GM19025 (cell line): ENCODE results near the gene ASAP2.

Experiments
- ATAC-seq: cut with Tn5 transposase; IDR thresholded peaks from one replicate; pipeline ENCODE4 v1.9.1; 2021; ENCODE audit warnings: mild to moderate bottlenecking, low read depth, moderate library complexity; ENCODE audit not compliant: unreplicated experiment

The ASAP2 gene

DNA sequence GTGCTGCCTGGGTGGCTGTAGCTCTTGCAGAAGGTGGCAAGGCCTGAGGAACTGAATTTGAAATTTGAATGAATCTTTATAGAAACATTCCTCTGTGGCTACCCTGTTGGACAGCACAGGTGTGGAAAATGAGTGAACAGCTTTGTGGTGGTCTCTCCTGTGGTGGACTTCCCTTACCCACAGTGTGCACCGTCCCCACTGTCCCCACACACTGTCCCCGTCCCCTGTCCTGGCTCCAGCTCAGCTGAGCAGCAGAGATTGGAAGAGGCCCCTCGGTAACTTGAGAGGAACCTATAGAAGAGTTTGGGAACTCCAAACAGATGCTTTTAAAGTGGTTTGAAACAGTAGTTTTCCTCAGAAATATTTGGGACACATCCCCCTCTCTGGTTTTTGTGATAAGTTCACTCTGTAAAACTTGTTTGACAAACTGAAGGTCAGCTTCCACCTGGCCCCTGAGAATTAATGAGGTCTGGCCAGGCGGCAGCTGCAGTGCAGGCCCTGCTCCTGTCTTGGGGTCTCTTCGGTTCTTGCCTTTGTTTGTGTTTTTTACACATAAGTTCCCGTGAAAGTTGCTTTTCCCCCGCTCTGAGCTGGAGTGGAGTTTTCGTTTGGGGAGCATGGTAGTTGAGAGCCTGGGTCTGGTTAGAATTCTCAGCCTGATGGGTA lies 63.2 kb downstream of the ASAP2 start:
- no peak for ATAC-seq

DNA sequence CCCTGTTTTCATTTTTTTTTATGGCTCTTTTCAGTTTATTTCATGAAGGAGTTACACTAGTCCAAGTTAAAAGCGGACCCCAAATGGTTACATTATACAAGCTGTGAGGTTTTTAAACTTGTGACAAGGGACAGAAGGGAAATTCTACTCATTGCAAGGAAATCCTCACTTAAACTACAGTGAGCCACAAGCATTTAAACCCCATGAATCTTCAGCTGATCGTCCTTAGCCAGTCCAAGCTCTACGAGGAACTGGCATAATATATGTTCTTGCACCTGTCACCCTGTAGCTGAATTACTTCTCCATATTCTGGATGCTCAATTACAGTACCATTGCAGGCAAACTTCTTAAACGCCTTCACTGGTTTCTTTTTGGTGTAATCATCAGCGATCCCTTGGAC lies 64.5 kb downstream of the ASAP2 start:
- ATAC-seq: no peak

DNA sequence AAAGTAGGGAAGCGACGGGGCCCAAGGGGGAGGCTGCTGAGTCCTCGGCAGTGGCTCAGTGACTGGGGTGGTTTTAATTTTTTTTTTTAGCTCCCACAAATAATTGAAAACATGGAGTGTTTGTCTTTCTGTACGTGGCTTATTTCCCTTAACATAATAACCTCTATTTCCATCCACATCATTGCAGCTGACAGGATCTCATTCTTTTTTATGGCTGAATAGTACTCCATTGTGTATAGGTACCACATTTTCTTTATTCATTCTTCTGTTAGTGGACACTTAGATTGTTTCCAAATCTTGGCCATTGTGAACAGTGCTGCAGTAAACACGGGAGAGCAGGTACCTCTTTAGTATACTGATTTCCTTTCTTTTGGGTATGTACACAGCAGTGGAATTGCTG lies 65.1 kb downstream of the ASAP2 start:
- no peak for ATAC-seq

DNA sequence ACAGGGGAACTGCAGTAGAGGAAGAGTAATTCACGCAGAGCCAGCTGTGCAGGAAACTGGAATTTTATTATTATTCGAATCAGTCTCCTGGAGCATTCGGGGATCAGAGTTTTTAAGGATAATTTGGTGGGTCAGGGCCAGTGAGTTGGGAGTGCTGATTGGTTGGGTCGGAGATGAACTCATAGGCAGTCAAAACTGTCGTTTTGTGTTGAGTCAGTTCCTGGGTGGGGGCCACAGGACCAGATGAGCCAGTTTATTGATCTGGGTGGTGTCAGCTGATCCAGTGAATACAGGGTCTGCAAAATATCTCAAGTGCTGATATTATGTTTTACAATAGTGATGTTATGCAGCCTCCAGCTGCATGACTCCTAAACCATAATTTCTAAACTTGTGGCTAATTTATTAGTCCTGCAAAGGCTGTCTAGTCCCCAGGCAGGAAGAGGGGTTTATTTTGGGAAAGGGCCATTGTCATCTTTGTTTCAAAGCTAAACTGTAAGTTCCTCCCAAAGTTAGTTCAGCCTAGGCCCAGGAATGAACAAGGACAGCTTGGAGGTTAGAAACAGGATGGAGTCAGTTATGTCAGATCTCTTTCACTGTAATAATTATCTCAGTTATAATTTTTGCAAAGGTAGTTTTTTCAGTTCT lies 67.0 kb downstream of the ASAP2 start:
- no peak for ATAC-seq

DNA sequence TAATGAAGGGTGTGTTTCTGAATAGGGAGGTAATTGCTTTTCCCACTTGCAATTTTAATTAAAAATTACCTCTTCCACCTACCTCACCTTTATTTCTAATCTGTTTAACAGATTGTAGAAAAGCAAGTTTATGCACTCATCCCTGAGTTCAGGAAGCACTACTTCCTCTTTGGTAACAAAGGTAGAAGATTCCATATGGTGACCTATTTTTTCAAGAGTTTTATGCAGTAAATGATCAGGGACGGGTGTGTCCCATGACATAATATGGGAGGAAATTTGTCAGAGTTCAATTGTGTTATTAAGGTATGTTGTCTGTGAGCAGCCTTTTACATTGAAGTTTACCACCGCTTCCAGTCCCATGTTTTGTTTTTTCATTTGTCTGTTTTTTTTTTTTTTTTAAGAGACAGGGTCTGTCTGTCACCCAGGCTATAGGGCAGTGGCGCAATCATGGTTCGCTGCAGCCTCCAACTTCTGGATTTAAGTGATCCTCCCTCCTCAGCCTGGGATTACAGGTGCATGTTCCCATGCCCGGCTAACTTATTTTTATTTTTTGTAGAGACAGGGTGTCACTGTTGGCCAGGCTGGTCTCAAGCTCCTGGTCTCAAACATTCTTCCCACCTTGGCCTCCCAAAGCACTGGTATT lies 68.2 kb downstream of the ASAP2 start:
- no peak for ATAC-seq

DNA sequence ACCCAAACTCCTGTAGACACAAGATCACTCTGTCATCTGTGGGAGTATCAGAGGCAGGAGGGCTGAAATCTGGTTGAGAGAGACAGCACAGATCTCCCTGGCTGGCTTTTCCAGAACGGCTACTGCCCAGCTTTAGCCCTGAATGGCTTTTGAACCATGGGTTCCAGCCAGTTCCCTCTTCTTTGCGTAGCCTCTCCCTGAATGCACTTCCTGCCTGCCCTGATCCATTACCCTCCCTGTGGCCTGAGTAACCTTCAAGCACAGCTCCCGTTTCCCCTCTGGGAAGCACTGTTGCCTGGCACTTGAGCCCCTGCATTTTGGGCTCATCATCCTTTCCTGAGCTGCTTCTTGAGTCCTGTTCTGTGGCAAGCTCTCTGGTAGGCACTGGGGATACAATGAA lies 68.8 kb downstream of the ASAP2 start:
- ATAC-seq: no peak

DNA sequence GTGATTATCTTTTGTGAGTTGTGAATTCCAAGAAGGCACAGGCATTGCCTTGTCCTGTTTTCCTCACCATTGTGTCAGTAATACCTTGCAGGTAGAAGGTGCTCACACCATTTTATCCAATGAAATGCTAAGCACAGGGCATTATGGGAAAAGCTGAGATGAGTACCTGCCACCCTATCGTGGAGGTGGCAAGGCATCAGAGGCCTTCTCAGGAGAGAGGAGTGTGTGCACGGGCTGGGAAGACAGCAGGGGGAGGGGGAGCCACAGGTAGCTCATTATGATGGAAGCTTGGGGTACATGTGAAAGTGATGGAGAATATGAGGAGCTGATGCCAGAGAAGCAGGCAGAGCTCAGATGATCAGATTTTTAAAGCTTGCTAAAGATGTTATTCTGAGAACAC lies 69.5 kb downstream of the ASAP2 start:
- no peak for ATAC-seq

DNA sequence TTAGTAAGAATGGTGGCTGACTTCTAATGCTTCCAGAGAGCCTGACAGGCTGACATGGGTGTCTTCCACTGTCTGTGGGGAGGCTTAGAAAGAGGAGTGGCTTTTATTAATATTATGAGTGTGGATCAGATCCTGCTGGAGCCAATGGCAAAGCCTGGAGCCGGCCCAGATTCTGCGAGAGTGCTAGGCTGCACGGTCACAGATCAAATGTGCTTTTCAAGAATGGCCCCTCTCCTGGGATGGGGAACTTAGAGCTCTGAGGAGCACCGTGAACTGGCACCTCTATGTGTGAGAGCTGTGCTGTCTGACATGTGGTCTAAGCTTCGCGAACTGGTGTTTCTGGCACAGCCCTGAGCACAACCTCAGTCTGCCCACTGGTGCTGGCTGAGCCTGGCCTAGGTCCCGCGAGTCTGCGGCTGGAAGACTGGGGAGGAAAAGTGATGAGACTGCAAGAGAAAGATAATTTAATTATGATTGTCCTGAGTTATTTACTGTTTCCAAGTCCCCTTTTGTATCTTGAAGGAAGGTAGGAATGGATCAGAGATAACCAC lies 70.4 kb downstream of the ASAP2 start:
- ATAC-seq: no peak

DNA sequence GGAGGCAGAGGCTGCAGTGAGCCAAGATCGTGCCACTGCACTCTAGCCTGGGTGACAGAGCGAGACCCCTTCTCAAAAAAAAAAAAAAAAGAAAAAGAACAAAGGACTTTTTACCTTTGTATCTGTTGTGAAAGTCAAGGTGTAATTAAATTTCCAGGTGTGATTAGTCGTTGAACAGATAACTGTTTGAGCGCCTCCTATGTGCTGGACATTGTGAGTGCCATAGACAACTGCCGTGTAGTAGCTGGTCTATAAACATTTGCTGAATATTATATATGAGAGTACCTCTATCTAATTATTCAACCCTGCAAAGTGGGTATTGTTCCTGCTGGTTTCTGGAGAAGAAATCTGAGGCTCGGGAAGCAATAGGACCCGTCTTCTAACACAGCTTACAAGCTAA lies 71.8 kb downstream of the ASAP2 start:
- no peak for ATAC-seq

DNA sequence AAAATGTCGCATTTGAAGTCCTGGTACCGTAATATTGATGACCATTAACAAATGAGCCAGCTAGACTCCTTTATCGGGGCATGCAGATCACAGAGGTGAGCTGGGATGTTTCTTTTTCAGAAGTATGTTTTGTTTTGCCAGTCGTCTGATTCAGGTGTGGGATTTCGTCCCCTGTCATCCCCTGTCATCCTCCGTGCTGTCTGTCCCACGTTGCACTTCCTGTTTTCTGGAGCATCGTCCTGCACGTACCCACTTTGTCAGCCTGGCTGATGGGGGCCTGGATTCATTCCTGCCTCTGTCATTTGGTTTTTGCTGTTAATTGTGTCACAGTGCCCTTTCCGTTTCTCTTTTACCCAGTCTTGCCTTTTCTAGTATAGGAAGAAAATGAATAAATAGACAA lies 72.8 kb downstream of the ASAP2 start:
- ATAC-seq: no peak

DNA sequence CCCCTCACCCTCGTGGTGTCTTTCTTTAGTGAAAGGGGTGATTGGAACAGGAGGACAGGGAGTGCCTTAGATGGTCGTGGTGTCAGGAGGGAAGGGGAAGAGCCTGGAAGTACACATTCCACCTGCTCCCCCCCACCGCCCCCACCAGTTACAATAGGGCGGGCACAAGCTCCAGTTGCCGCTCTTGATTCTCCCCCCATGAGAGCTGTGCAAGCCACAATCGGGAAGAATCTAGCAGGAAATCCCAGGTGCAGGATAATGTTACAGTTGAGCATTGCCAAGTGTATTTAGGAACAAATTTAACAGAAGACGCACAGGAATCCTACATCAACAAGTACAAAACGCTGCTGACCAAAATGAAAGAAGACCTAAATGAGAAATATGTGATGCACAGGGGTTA lies 73.6 kb downstream of the ASAP2 start:
- ATAC-seq: no peak

DNA sequence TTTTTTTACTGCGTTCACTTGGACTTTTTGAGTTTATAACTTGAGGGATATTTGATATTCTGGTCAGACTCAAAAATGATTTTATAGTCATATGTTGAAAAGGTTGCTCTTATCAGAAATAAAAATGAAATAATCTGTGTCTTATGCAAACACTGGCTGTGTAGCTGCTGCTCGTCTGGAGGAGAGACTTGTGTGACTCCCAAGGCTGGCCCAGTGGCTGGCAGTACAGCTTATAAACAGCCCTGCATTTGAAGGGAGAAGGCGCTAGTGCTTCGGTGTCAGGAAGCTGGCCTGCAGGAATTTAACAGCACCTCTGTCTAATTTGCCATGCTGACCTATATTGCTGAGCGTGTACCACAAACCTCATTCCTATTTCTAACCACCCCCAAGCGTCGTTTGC lies 74.5 kb downstream of the ASAP2 start:
- no peak for ATAC-seq

DNA sequence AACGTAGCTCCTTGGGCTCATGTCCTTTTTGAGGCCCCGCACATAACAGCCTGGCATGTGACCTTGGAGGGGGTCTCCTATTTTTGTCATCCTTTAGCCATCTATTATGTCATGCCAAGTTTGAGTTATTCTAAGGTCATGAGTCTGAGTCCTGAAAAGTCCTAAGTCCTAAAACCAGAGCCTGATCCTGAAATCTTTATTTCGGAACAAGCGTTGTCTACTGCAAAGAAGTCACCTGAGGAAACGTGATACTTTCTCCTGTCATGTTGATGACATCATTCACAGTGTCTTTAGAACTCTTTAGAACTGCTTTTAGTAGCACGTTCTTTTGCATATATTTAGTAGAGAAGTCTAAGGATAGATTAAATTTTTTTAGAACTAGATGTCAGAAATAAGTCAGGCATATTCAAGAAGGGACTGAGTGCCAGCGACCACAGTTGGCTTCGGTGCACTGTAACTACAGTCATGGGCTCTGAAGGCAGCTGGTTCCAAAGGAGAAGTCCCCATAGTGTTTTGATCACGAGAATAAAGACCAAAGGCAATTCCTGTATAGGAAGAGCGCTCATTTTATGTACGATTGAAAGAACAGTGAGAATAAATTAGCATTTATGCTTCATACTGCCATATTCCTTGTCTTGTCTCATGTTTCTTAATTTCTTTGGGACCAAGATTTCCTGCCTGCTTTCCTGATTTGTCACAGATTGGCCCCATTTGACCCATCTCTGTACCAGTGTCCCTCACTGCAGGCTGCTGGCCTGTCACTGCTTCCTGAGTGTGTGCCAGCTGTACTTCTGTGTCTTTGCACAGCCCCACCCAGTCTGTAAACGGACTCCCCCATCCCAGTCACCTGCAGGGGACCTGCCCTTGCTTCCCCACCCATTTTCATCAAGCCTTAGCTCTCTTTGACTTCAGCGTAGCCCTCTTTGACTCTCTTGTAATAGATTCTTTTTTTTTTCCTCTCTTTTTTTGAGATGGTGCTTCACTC lies 75.8 kb downstream of the ASAP2 start:
- no peak for ATAC-seq

DNA sequence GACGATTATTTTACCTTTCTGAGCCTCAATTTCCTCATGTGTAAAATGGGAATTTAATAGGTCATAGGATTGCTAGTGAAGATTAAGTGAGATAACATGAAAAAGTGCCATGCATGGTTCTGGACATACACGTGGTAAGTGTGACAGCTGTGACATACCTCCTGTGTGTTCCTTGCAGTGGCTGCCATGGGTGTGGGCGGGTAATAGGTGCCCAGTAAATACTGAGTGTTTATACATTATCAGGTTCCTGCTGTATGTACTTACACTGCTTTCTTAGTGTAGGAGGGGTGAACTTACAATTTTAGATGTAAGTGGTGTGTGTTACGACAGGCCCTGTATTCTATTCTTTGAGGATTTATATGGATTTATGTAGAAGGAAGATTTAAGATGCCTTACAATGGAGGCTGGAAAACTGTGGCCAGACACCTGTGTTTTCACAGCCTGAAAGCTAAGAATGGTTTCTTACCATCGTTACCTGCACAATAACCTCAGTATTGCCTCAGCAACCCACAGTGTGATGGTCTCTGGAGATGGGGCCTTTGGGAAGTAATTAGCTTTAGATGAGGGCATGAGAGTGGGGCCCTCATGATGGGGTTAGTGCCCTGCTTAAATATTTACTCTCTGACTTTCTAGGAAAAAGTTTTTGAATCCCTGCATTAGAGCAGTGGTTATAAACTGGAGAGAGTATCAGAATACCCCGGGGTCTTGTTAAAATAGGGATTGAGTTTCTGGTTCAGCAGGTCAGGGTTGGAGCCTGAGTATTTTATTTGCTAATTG lies 78.1 kb downstream of the ASAP2 start:
- ATAC-seq: no peak

DNA sequence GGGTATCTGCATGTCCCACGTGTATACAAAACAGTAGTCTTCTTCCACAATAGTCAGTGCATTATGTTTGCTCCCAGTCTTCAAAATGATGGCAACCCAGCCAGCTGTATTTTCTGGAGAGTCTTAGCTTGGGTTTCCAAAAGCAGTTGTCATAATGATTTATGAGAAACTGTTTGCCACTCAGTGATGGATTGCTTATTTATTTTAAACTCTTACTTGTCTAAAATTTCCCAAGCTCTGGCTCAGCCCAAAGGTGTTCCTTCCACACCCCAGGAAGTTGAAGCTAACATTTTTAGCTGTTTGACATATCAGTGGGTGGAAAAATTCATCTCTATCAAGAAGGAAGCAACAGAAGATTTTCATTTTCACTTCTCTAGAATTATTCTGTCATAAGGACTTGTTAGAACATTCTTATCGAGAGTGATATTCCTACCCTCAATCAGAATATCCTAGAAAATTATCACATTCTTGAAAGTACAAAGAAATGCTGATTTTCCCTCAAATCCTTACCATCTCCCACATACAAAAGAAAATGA lies 78.8 kb downstream of the ASAP2 start:
- ATAC-seq: no peak

DNA sequence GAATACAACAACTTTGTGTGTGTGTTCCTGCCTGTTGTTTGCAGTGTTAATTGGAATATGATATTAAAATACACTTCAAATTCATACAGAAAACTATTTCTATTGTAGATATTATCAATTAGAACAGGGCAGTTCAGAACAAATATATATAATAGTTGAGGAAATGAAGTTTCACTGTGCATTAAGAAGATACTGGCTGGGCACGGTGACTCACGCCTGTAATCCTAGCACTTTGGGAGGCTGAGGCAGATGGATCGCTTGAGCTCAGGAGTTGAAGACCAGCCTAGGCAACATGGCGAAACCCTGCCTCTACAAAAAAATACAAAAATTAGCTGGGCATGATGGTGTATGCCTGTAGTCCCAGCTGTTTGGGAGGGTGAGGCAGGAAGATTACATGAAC lies 79.3 kb downstream of the ASAP2 start:
- ATAC-seq: no peak

DNA sequence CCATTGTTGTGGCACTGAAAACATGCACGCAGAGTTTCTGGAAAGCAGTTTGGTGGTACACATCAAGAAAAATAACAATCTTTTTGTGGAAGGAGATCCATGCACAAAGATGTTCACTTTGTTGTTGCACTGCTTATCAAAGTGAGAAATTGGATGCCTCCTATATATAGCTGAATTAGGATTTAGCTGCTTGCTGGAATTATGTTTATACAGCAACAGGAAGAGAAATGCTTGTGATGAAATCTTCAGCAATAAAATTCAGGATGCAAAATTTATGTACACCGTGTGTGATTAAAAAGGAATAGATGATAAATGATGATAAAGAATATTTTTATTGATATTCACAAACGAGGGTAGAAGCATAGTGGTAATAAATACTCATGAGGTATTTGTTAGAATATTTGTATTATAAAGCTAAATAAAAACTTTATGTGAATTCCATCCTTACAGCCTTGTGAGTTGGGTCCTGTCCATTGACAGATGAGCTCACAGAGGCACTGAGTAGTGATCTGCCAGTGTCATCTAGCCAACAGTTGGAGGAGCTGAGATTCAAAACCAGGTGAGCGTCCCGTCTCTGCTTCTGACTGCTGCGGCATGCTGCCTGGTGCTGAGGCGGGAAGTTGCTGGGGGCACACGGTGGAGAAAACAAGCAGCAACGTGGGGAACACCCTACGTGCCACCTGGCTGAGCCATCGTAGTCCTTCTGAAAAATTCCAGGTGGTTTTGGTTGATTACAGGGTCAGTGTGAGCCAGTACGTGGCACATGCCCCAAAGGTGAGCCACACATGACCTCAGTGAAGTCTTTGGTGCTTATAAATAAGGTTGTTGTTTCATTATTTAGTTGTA lies 80.2 kb downstream of the ASAP2 start:
- ATAC-seq: no peak

DNA sequence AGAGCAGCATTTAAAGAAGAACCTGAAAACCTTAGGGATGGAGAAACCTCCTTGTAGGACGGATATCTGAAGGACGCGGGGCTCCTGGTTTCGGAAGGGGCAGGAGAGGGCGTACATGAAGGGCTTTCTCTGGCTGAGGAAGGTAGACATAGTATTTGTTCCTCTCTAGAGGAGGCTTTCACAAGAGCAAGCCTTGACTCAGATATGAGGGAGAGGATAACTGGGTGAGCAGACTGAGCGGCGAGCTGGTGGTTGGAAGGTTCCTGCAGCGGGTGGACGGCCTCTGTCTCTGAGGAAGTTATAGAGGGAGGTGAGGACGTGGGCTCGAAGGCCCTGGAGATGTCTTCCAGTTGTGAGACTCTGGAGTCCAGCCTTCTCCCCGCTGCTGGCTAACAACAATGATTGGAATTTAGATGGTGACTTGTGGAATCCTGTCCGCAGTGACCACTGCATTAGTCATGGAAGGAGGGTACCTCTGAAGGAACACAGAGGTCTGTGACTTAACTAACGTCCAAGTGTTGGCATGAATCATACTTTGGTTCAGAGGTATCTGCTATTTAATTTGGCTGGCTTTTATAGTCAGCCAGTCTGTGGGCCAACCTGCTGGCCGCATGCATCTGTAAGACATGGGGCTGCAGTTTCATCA lies 80.9 kb downstream of the ASAP2 start:
- ATAC-seq: no peak
